IMR-90 (cell line): ENCODE results near the gene C16orf90. TPM values are rescaled to one million over a fixed set of nuclear protein-coding genes. Genes with fewer than 3 reads are reported as not detected.
A peak's percentile ranks its signal among the peaks of the same experiment; 100 is the strongest.

Experiments used
- ATAC-seq: fragments of 200-7000 bp; cut with Tn5 transposase; 2 replicates; pipeline ENCODE4 v1.9.1; 2020; ENCODE audit warnings: low read depth, mild to moderate bottlenecking, moderate library complexity
- BruUV-seq: library from RNA; stranded (reverse); fragments of 400-500 nt; replicated peaks from 2 replicates; lab custom pipeline; 2021; lab: Mats Ljungman, UMichigan
- CTCF ChIA-PET: fragments of 300-600 bp; formaldehyde crosslinking; extraction: SDS; loops from one replicate; lab custom pipeline; 2021; ENCODE audit warnings: antibody characterized with exemption; lab: Yijun Ruan, JAX
- POLR2A ChIA-PET: fragments of 300-600 bp; sonication (Branson Sonifier 250); formaldehyde crosslinking; loops from one replicate; lab custom pipeline; 2022; ENCODE audit warnings: antibody characterized with exemption; ENCODE audit not compliant: unreplicated experiment; lab: Charles Lee
- DNase-seq: peaks from one replicate; pipeline ENCODE4 v3.0.0; 2013
- H2AFZ ChIP-seq: replicated peaks from 2 replicates; pipeline ENCODE3; 2013; ENCODE audit warnings: low read length, mild to moderate bottlenecking; ENCODE audit not compliant: poor library complexity
- H2AK5ac ChIP-seq: 2 replicates; pipeline ENCODE4 v1.6.1; 2013; ENCODE audit warnings: low read depth, low read length, inconsistent platforms
- H2AK9ac ChIP-seq: replicated peaks from 2 replicates; pipeline ENCODE3; 2013; ENCODE audit warnings: mild to moderate bottlenecking, low read depth, low read length, moderate library complexity; ENCODE audit not compliant: poor library complexity
- H2BK120ac ChIP-seq: 2 replicates; pipeline ENCODE4 v1.6.1; 2013; ENCODE audit warnings: low read depth, low read length, inconsistent platforms
- H2BK15ac ChIP-seq: 3 replicates; pipeline ENCODE4 v1.6.1; 2013; ENCODE audit warnings: low read depth, low read length, inconsistent platforms
- H2BK20ac ChIP-seq: 2 replicates; pipeline ENCODE4 v1.6.1; 2013; ENCODE audit warnings: low read depth, mild to moderate bottlenecking, inconsistent platforms, low read length, moderate library complexity
- H2BK5ac ChIP-seq: 2 replicates; pipeline ENCODE4 v1.6.1; 2013; ENCODE audit warnings: mild to moderate bottlenecking, low read depth, low read length, inconsistent platforms; ENCODE audit not compliant: poor library complexity, severe bottlenecking
- H3K14ac ChIP-seq: replicated peaks from 2 replicates; pipeline ENCODE4 v1.6.1; 2013; ENCODE audit warnings: low read depth, low read length, inconsistent platforms
- H3K18ac ChIP-seq: 2 replicates; pipeline ENCODE4 v1.6.1; 2013; ENCODE audit warnings: low read depth, low read length, control low read depth
- H3K23ac ChIP-seq: 2 replicates; pipeline ENCODE4 v1.6.1; 2013; ENCODE audit warnings: low read depth, low read length, inconsistent platforms
- H3K27ac ChIP-seq: 2 replicates; pipeline ENCODE4 v1.5.1; 2013; ENCODE audit warnings: mild to moderate bottlenecking, control low read depth, low read length; ENCODE audit not compliant: insufficient read depth
- H3K27me3 ChIP-seq: 2 replicates; pipeline ENCODE4 v1.6.1; 2013; ENCODE audit warnings: low read length; ENCODE audit not compliant: control insufficient read depth, insufficient read depth
- H3K36me3 ChIP-seq: 2 replicates; pipeline ENCODE4 v1.6.1; 2013; ENCODE audit warnings: low read length, mixed read lengths; ENCODE audit not compliant: control insufficient read depth, insufficient read depth
- H3K4ac ChIP-seq: 2 replicates; pipeline ENCODE4 v1.6.1; 2013; ENCODE audit warnings: low read depth, low read length, inconsistent platforms
- H3K4me1 ChIP-seq: 2 replicates; pipeline ENCODE4 v1.6.1; 2013; ENCODE audit warnings: low read length, mixed read lengths; ENCODE audit not compliant: control insufficient read depth, insufficient read depth
- H3K4me2 ChIP-seq: 2 replicates; pipeline ENCODE4 v1.6.1; 2013; ENCODE audit warnings: low read depth, mild to moderate bottlenecking, control low read depth, low read length, moderate library complexity
- H3K4me3 ChIP-seq: 2 replicates; pipeline ENCODE4 v1.5.1; 2013; ENCODE audit warnings: low read depth, mild to moderate bottlenecking, control low read depth, low read length, moderate library complexity; ENCODE audit not compliant: insufficient read depth
- H3K56ac ChIP-seq: 2 replicates; pipeline ENCODE4 v1.6.1; 2013; ENCODE audit warnings: low read length, inconsistent platforms; ENCODE audit not compliant: insufficient read depth; ENCODE audit errors: extremely low read depth
- H3K79me1 ChIP-seq, 2 experiments: 2 replicates each; pipeline ENCODE4 v1.6.1; 2013; ENCODE audit warnings: low read length in 2 of 2, inconsistent platforms in 1 of 2, low read depth in 1 of 2
- H3K9ac ChIP-seq: 2 replicates; pipeline ENCODE4 v1.6.1; 2013; ENCODE audit warnings: low read depth, low read length, control low read depth
- H3K9me1 ChIP-seq: 2 replicates; pipeline ENCODE4 v1.6.1; 2013; ENCODE audit warnings: low read length, inconsistent platforms; ENCODE audit not compliant: insufficient read depth
- H3K9me3 ChIP-seq: 2 replicates; pipeline ENCODE4 v1.6.1; 2013; ENCODE audit warnings: low read length; ENCODE audit not compliant: control insufficient read depth, insufficient read depth
- H4K20me1 ChIP-seq: 2 replicates; pipeline ENCODE4 v1.6.1; 2013; ENCODE audit warnings: low read length, inconsistent platforms; ENCODE audit not compliant: insufficient read depth
- H4K5ac ChIP-seq: 2 replicates; pipeline ENCODE4 v1.6.1; 2013; ENCODE audit warnings: mild to moderate bottlenecking, low read depth, low read length, control low read depth
- H4K8ac ChIP-seq, 2 experiments: 2 replicates each; pipeline ENCODE4 v1.6.1; 2013; ENCODE audit warnings: low read depth in 2 of 2, low read length in 2 of 2, control low read depth in 1 of 2, inconsistent platforms in 1 of 2
- H4K91ac ChIP-seq: 2 replicates; pipeline ENCODE4 v1.6.1; 2013; ENCODE audit warnings: low read depth, low read length, inconsistent platforms; ENCODE audit not compliant: insufficient read depth
- BHLHE40 ChIP-seq: fragments of 150-350 bp; IDR thresholded peaks from 2 replicates; pipeline ENCODE4 v1.6.1; 2016; ENCODE audit warnings: mild to moderate bottlenecking, low read depth, low read length
- CHD1 ChIP-seq: IDR thresholded peaks from 2 replicates; pipeline ENCODE4 v1.6.1; 2012; ENCODE audit warnings: low read depth, low read length, improper control_type of control experiment
- POLR2A ChIP-seq: IDR thresholded peaks from 2 replicates; pipeline ENCODE4 v1.6.1; 2012; ENCODE audit warnings: mild to moderate bottlenecking, low read depth, low read length
- RAD21 ChIP-seq: IDR thresholded peaks from 2 replicates; pipeline ENCODE4 v1.6.1; 2012; ENCODE audit warnings: low read length, improper control_type of control experiment
- RFX5 ChIP-seq: IDR thresholded peaks from 2 replicates; pipeline ENCODE4 v1.8.0; 2012; ENCODE audit warnings: low read depth, mild to moderate bottlenecking, low read length, moderate library complexity
- WGBS, 2 experiments: methylation state at CpG; one replicate each; pipeline versions ENCODE4 v1.1.5 to v1.1.7; 2013; ENCODE audit warnings: missing lambda C conversion rate in 2 of 2; ENCODE audit not compliant: insufficient read length in 1 of 2; ENCODE audit errors: extremely low coverage in 2 of 2; 5-methylcytosine and 5-hydroxymethylcytosine counted together
- dilution Hi-C: fragments of 300-500 bp; cut with HindIII; formaldehyde crosslinking; loops from one replicate; pipeline ENCODE4 v1.14.3; 2018; ENCODE audit warnings: low sequenced_read_pairs; ENCODE audit not compliant: unreplicated experiment
- in situ Hi-C: fragments of 300-500 bp; cut with MboI; formaldehyde crosslinking; loops from 3 replicates; pipeline ENCODE4 v1.14.3; 2019; ENCODE audit warnings: low sequenced_read_pairs, inconsistent platforms, mixed read lengths
- intact Hi-C: fragments of 100-400 bp; cut with micrococcal nuclease; formaldehyde crosslinking; loops from 2 replicates; pipeline ENCODE4 v1.10.0; 2022
- polyA plus RNA-seq, 3 experiments: library from polyadenylated mRNA; depleted of rRNA; stranded (reverse); fragments of >200 nt; gene quantifications; 2 replicates each; pipeline ENCODE4 v1.2.3, GENCODE V29; 2012; ENCODE audit warnings: low replicate concordance in 1 of 3
- total RNA-seq: library from RNA; depleted of rRNA; stranded (reverse); fragments of >200 nt; gene quantifications from 2 replicates; pipeline ENCODE4 v1.2.3, GENCODE V29; 2012
- TF ChIP-seq, protein P1 (sequence below): conservative IDR thresholded peaks from 2 replicates; pipeline ENCODE4 v1.5.1; 2012; ENCODE audit warnings: mild to moderate bottlenecking, low read depth, low read length, improper control_type of control experiment

Gene C16orf90
- total and polyA plus RNA-seq, 2 of the 4 experiments (the other 2 are of a cell fraction), result not detected

DNA sequence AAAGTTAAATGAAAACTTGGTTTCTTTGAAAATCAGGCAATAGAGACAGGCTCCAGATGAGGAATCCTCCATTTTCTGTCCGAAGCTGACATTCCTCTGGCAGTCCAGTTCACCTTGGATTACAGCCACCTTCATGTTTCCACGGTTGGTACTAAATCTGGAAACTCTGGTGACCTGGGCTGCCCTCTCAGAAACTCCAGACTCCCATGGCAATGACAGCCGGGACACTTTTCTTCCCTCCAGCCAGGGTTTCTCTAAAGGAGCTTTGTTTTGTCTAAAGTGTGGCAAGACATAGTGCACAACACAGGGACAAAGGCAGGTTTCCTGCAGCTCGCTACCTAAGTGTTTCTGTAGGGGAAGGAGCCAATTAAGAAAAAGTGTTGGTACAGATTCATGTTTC lies 41.6 kb upstream of the C16orf90 start:
- Histone ChIP-seq H3K36me3 (peaks cover 20% of the 10 kb centered on the region), H4K8ac (peak overlapping the region; percentile 42 to 75), H3K4me1 (peaks cover 20% of the 10 kb centered on the region), H3K4ac (peak overlapping the region; percentile 92), H3K14ac (peak overlapping the region; percentile 92; the same call in 1 of the 2 replicates), H3K18ac (peak overlapping the region; percentile 59), H2BK120ac (peak overlapping the region; percentile 96), H2BK20ac (peak overlapping the region; percentile 91), H2AK5ac (peak overlapping the region; percentile 96), H4K91ac (peak overlapping the region; percentile 86), H3K9ac (peak overlapping the region; percentile 70), H2BK5ac (peak overlapping the region; percentile 92), H3K4me3 (no peak overlapping the region), H3K4me2 (peak overlapping the region; percentile 76), H4K20me1 (peaks cover 7% of the 10 kb centered on the region; the same call in 1 of the 2 replicates), H3K27ac (peak overlapping the region; percentile 99), H4K5ac (peak overlapping the region; percentile 93), H2BK15ac (peak overlapping the region; percentile 95; the same call in 1 of the 3 replicates), H2AFZ (peak overlapping the region; percentile 5), H3K27me3 (no peaks in the 10 kb centered on the region), H2AK9ac (peak overlapping the region; percentile 94), H3K23ac (peak overlapping the region; percentile 77), H3K9me1 (peaks cover 26% of the 10 kb centered on the region), H3K79me1 (0 out of 4 replicates have a peak, but pooled peaks cover 0 to 6% of the 10 kb centered on the region in 2 experiments), H3K56ac (peak overlapping the region; percentile 82; the same call in 1 of the 2 replicates), H3K9me3 (no peaks in the 10 kb centered on the region)
- TF ChIP-seq RAD21 (no peak), BHLHE40 (no peak), POLR2A (no peak), RFX5 (no peak), CHD1 (no peak)
- TF ChIP-seq, protein P1, sequence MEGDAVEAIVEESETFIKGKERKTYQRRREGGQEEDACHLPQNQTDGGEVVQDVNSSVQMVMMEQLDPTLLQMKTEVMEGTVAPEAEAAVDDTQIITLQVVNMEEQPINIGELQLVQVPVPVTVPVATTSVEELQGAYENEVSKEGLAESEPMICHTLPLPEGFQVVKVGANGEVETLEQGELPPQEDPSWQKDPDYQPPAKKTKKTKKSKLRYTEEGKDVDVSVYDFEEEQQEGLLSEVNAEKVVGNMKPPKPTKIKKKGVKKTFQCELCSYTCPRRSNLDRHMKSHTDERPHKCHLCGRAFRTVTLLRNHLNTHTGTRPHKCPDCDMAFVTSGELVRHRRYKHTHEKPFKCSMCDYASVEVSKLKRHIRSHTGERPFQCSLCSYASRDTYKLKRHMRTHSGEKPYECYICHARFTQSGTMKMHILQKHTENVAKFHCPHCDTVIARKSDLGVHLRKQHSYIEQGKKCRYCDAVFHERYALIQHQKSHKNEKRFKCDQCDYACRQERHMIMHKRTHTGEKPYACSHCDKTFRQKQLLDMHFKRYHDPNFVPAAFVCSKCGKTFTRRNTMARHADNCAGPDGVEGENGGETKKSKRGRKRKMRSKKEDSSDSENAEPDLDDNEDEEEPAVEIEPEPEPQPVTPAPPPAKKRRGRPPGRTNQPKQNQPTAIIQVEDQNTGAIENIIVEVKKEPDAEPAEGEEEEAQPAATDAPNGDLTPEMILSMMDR, result no peak
- POLR2A ChIA-PET, result no interaction called here
- no TSS peak for BruUV-seq
- dilution Hi-C loops (no loop called here), intact Hi-C loops (no loop called here), in situ Hi-C loops (no loop called here)
- CTCF ChIA-PET, result interaction anchor here (1.1 kb wide), 1 partner anchor 10 kb away, joined by 4 read pairs; no protein-coding TSS in a partner anchor
- 33% methylated on average over 1 of the region's 4 CpGs; no CpG with 5 or more reads in 1 of the 2 experiments for WGBS, 2 experiments
- ATAC-seq (peak; percentile 15), DNase-seq (peak; percentile 2)
